K562 (cell line): ENCODE data around the gene NUP43. TPM values are rescaled to one million over a fixed set of nuclear protein-coding genes. Genes with fewer than 3 reads are reported as not detected.
A peak's percentile ranks its signal among the peaks of the same experiment; 100 is the strongest.

Source experiments
- CBX1 ChIP-seq: sonication (generic); IDR thresholded peaks from 2 replicates; pipeline ENCODE4 v1.6.1; 2016; ENCODE audit warnings: antibody characterized with exemption, low read depth, mild to moderate bottlenecking
- CC2D1A ChIP-seq: fragments of 450-650 bp; IDR thresholded peaks from 2 replicates; pipeline ENCODE4 v1.6.1; 2017; ENCODE audit warnings: mild to moderate bottlenecking
- E2F3 ChIP-seq: fragments of 250-450 bp; sonication (Bioruptor Pico); IDR thresholded peaks from 2 replicates; pipeline ENCODE4 v1.4.0; 2020; ENCODE audit warnings: mild to moderate bottlenecking
- FOXA1 ChIP-seq: fragments of 450-650 bp; IDR thresholded peaks from 2 replicates; pipeline ENCODE4 v1.6.1; 2016; ENCODE audit warnings: mild to moderate bottlenecking, borderline replicate concordance
- HMGN3 ChIP-seq: IDR thresholded peaks from 2 replicates; pipeline ENCODE4 v1.6.1; 2011; ENCODE audit warnings: borderline replicate concordance, low read depth, mild to moderate bottlenecking, mixed read lengths, low read length; ENCODE audit not compliant: insufficient read length; ENCODE audit errors: extremely low read depth
- KLF10 ChIP-seq: fragments of 250-450 bp; sonication (Bioruptor Pico); IDR thresholded peaks from 2 replicates; pipeline ENCODE4 v1.6.1; 2021; ENCODE audit warnings: matching md5 sums
- MAFG ChIP-seq: fragments of 450-650 bp; conservative IDR thresholded peaks from 2 replicates; pipeline ENCODE4 v1.6.1; 2016; ENCODE audit warnings: missing genetic modification characterization, missing compliant biosample characterization
- MAFK ChIP-seq: IDR thresholded peaks from 2 replicates; pipeline ENCODE4 v1.6.1; 2011; ENCODE audit warnings: low read length, improper control_type of control experiment
- MED1 ChIP-seq: sonication (generic); formaldehyde crosslinking; IDR thresholded peaks from 2 replicates; pipeline ENCODE4 v1.8.1; 2023; ENCODE audit warnings: missing genetic modification reagents, borderline replicate concordance
- MEF2D ChIP-seq: conservative IDR thresholded peaks from 2 replicates; pipeline ENCODE4 v1.6.1; 2016; ENCODE audit warnings: low read depth, missing genetic modification characterization, missing compliant biosample characterization
- MGA ChIP-seq: fragments of 450-650 bp; IDR thresholded peaks from 2 replicates; pipeline ENCODE4 v1.6.1; 2016; ENCODE audit warnings: mild to moderate bottlenecking, moderate library complexity
- MYC ChIP-seq, 2 experiments: fragments of 250-450 bp in 1 of 2; sonication (Bioruptor Pico) in 1 of 2; IDR thresholded peaks; 2 replicates each; pipeline versions ENCODE4 v1.5.1 to v1.6.1; 2012 to 2021; ENCODE audit warnings: low read depth in 2 of 2, borderline replicate concordance in 1 of 2, improper control_type of control experiment in 1 of 2, low read length in 1 of 2, mild to moderate bottlenecking in 1 of 2, moderate library complexity in 1 of 2
- MYNN ChIP-seq, 2 experiments: sonication (generic); formaldehyde crosslinking in 1 of 2; IDR thresholded peaks; 2 replicates each; pipeline versions ENCODE4 v1.5.0 to v1.6.1; 2016 to 2020; ENCODE audit warnings: antibody characterized with exemption in 1 of 2, missing genetic modification reagents in 1 of 2
- NBN ChIP-seq: fragments of 450-650 bp; IDR thresholded peaks from 2 replicates; pipeline ENCODE4 v1.6.1; 2016; ENCODE audit warnings: low read depth, mild to moderate bottlenecking
- PML ChIP-seq: IDR thresholded peaks from 2 replicates; pipeline ENCODE4 v1.6.1; 2012; ENCODE audit warnings: low read length, inconsistent platforms
- POLR2A ChIP-seq: fragments of 450-650 bp; conservative IDR thresholded peaks from 2 replicates; pipeline ENCODE4 v1.6.1; 2016
- SPI1 ChIP-seq: IDR thresholded peaks from 2 replicates; pipeline ENCODE4 v1.6.1; 2011; ENCODE audit warnings: low read depth, low read length, control low read depth, borderline replicate concordance
- ZNF134 ChIP-seq: fragments of 250-450 bp; sonication (Bioruptor Pico); conservative IDR thresholded peaks from 2 replicates; pipeline ENCODE4 v1.4.0; 2020
- ZNF174 ChIP-seq: fragments of 250-450 bp; sonication (Bioruptor Pico); IDR thresholded peaks from 2 replicates; pipeline ENCODE4 v1.4.0; 2020; ENCODE audit warnings: mild to moderate bottlenecking
- ZNF184 ChIP-seq: sonication (generic); formaldehyde crosslinking; IDR thresholded peaks from 2 replicates; pipeline ENCODE4 v1.5.0; 2020; ENCODE audit warnings: missing genetic modification reagents
- polyA plus RNA-seq, 8 experiments: library from polyadenylated mRNA; depleted of rRNA in 4 of 8; stranded (reverse) in 5 of 8; unstranded in 3 of 8; fragments of >200 nt; fragmentation: Nextera tagmentation in 2 of 8; fragmentation: Illumina TruSeq in 1 of 8; extraction: Ambion mirVana in 2 of 8; extraction: Trizol in 1 of 8; gene quantifications; 2 replicates each; pipeline versions ENCODE4 v1.2.1 to v1.2.3, GENCODE V29; 2011 to 2014; ENCODE audit warnings: inconsistent platforms in 1 of 8, missing spikeins in 1 of 8
- total RNA-seq, 7 experiments: library from RNA; depleted of rRNA in 6 of 7; stranded (reverse); fragments of >200 nt in 6 of 7; fragmentation: Illumina TruSeq in 2 of 7; extraction: Trizol in 2 of 7; gene quantifications; 2 replicates each; pipeline versions ENCODE4 v1.2.1 to v1.2.3, GENCODE V29; 2011 to 2021; ENCODE audit warnings: low replicate concordance in 1 of 7

Gene NUP43
- total and polyA plus RNA-seq, 9 of the 15 experiments (the other 6 are each of a cell fraction or from before 2014, with no cell fraction given), result 28.9 to 136 (median 67.4) TPM

GRCh38 chr6:149727793-149728498 is 18.4 kb downstream of the NUP43 start (continued):
- TF ChIP-seq NBN (no peak), PML (no peak), CBX1 (no peak), HMGN3 (no peak), KLF10 (CRISPR knock-in tag) (no peak), MAFK (no peak), CC2D1A (no peak), ZNF184 (CRISPR knock-in tag) (no peak), MEF2D (tag) (no peak), MGA (peak; percentile 76), ZNF134 (CRISPR knock-in tag) (no peak), MED1 (CRISPR knock-in tag) (no peak), MYNN (IDR thresholded peaks at IDR 0.05) (no peak), MYNN (CRISPR knock-in tag; IDR thresholded peaks at IDR 0.05) (no peak), SPI1 (peak; percentile 62; the same call in 1 of the 2 replicates), MAFG (no peak), MYC (IDR thresholded peaks at IDR 0.05; ENCODE audit: low read depth, low read length) (no peak), MYC (CRISPR knock-in tag; IDR thresholded peaks at IDR 0.05; ENCODE audit: borderline replicate concordance, low read depth) (no peak), POLR2A (no peak), E2F3 (CRISPR knock-in tag) (no peak), ZNF174 (CRISPR knock-in tag) (no peak), FOXA1 (no peak)
